HEK293 (cell line): ENCODE measurements around the gene WFDC12.

Experiments used
- CTCF ChIA-PET: fragments of 350-600 bp; formaldehyde crosslinking; extraction: SDS; loops from one replicate; lab custom pipeline; 2021; ENCODE audit warnings: antibody characterized with exemption; lab: Yijun Ruan, JAX
- POLR2A ChIA-PET: fragments of 300-600 bp; formaldehyde crosslinking; extraction: SDS; loops from one replicate; lab custom pipeline; 2020; ENCODE audit warnings: antibody characterized with exemption, inconsistent platforms; lab: Yijun Ruan, JAX
- H3K27ac ChIP-seq: fragments of 200-500 bp; sonication (Bioruptor generic); 2 replicates; pipeline ENCODE4 v1.5.1; 2014; ENCODE audit warnings: low read depth, low read length, control low read depth, inconsistent platforms; ENCODE audit errors: extremely low read depth
- H3K36me3 ChIP-seq, 2 experiments: fragments of 200-500 bp in 1 of 2; sonication (Bioruptor generic) in 1 of 2; 1 replicate in 1 of 2; 2 replicates in 1 of 2; pipeline ENCODE4 v1.5.1; 2014 to 2017; ENCODE audit warnings: inconsistent platforms in 2 of 2, low read length in 2 of 2; ENCODE audit not compliant: control insufficient read depth in 2 of 2, insufficient read depth in 1 of 2
- H3K4me1 ChIP-seq: fragments of 200-500 bp; sonication (Bioruptor generic); 2 replicates; pipeline ENCODE4 v1.5.1; 2014; ENCODE audit warnings: mild to moderate bottlenecking, low read length, inconsistent platforms; ENCODE audit not compliant: control insufficient read depth, insufficient read depth
- H3K4me3 ChIP-seq: 2 replicates; pipeline ENCODE4 v1.5.1; 2011; ENCODE audit warnings: low read depth, mild to moderate bottlenecking, control low read depth, low read length, moderate library complexity
- H3K9me3 ChIP-seq: fragments of 200-500 bp; sonication (Bioruptor generic); 2 replicates; pipeline ENCODE4 v1.5.1; 2014; ENCODE audit warnings: low read depth, low read length, inconsistent platforms; ENCODE audit not compliant: control insufficient read depth, insufficient read depth
- GLI4 ChIP-seq: fragments of 450-650 bp; formaldehyde crosslinking; IDR thresholded peaks from 2 replicates; pipeline ENCODE4 v1.5.1; 2016; ENCODE audit warnings: missing biosample characterization, missing genetic modification characterization
- KLF7 ChIP-seq: fragments of 450-650 bp; formaldehyde crosslinking; IDR thresholded peaks from 2 replicates; pipeline ENCODE4 v1.5.1; 2016; ENCODE audit warnings: missing biosample characterization, missing genetic modification characterization, borderline replicate concordance
- ZBTB1 ChIP-seq: fragments of 450-650 bp; formaldehyde crosslinking; IDR thresholded peaks from 2 replicates; pipeline ENCODE4 v1.5.1; 2016; ENCODE audit warnings: missing biosample characterization, missing genetic modification characterization
- ZBTB7A ChIP-seq: fragments of 450-650 bp; formaldehyde crosslinking; IDR thresholded peaks from 2 replicates; pipeline ENCODE4 v1.5.1; 2016; ENCODE audit warnings: low read depth, missing biosample characterization, missing genetic modification characterization
- ZEB2 ChIP-seq: fragments of 450-650 bp; formaldehyde crosslinking; IDR thresholded peaks from 2 replicates; pipeline ENCODE4 v1.5.1; 2016; ENCODE audit warnings: missing biosample characterization, missing genetic modification characterization
- ZFHX2 ChIP-seq: fragments of 450-650 bp; formaldehyde crosslinking; conservative IDR thresholded peaks from 2 replicates; pipeline ENCODE4 v1.5.1; 2016; ENCODE audit warnings: missing biosample characterization, missing genetic modification characterization
- ZNF155 ChIP-seq: fragments of 450-650 bp; formaldehyde crosslinking; IDR thresholded peaks from 2 replicates; pipeline ENCODE4 v1.5.1; 2016; ENCODE audit warnings: missing biosample characterization, missing genetic modification characterization
- ZNF175 ChIP-seq: fragments of 450-650 bp; formaldehyde crosslinking; IDR thresholded peaks from 2 replicates; pipeline ENCODE4 v1.5.1; 2016; ENCODE audit warnings: missing biosample characterization, missing genetic modification characterization
- ZNF239 ChIP-seq: fragments of 450-650 bp; formaldehyde crosslinking; IDR thresholded peaks from 2 replicates; pipeline ENCODE4 v1.5.1; 2016; ENCODE audit warnings: missing biosample characterization, missing genetic modification characterization
- ZNF266 ChIP-seq: fragments of 450-650 bp; formaldehyde crosslinking; IDR thresholded peaks from 2 replicates; pipeline ENCODE4 v1.5.1; 2016; ENCODE audit warnings: missing biosample characterization, missing genetic modification characterization, low read depth
- ZNF274 ChIP-seq, 2 experiments: fragments of 200-500 bp in 1 of 2; fragments of 450-650 bp in 1 of 2; sonication (Bioruptor generic) in 1 of 2; formaldehyde crosslinking in 1 of 2; IDR thresholded peaks; 2 replicates each; pipeline versions ENCODE4 v1.5.1 to v1.6.1; 2014 to 2016; ENCODE audit warnings: borderline replicate concordance in 1 of 2, inconsistent platforms in 1 of 2, low read length in 1 of 2, missing biosample characterization in 1 of 2, missing genetic modification characterization in 1 of 2
- ZNF350 ChIP-seq: fragments of 450-650 bp; formaldehyde crosslinking; IDR thresholded peaks from 2 replicates; pipeline ENCODE4 v1.5.0; 2017; ENCODE audit warnings: missing biosample characterization, mild to moderate bottlenecking, missing genetic modification characterization
- ZNF354C ChIP-seq: fragments of 450-650 bp; formaldehyde crosslinking; IDR thresholded peaks from 2 replicates; pipeline ENCODE4 v1.5.1; 2016; ENCODE audit warnings: missing biosample characterization, missing genetic modification characterization, low read depth, borderline replicate concordance
- ZNF394 ChIP-seq: fragments of 450-650 bp; formaldehyde crosslinking; IDR thresholded peaks from 2 replicates; pipeline ENCODE4 v1.5.1; 2016; ENCODE audit warnings: missing biosample characterization, missing genetic modification characterization, mild to moderate bottlenecking, moderate library complexity, borderline replicate concordance
- ZNF404 ChIP-seq: fragments of 450-650 bp; formaldehyde crosslinking; IDR thresholded peaks from 2 replicates; pipeline ENCODE4 v1.5.1; 2017; ENCODE audit warnings: missing biosample characterization, missing genetic modification characterization
- ZNF426 ChIP-seq: fragments of 450-650 bp; formaldehyde crosslinking; IDR thresholded peaks from 2 replicates; pipeline ENCODE4 v1.5.1; 2017; ENCODE audit warnings: missing biosample characterization, missing genetic modification characterization, mild to moderate bottlenecking, inconsistent platforms, moderate library complexity
- ZNF514 ChIP-seq: fragments of 450-650 bp; formaldehyde crosslinking; IDR thresholded peaks from 2 replicates; pipeline ENCODE4 v1.5.1; 2016; ENCODE audit warnings: missing biosample characterization, missing genetic modification characterization
- ZNF529 ChIP-seq: fragments of 450-650 bp; formaldehyde crosslinking; IDR thresholded peaks from 2 replicates; pipeline ENCODE4 v1.5.1; 2017; ENCODE audit warnings: missing genetic modification characterization, missing biosample characterization; ENCODE audit not compliant: insufficient replicate concordance
- ZNF548 ChIP-seq: fragments of 450-650 bp; formaldehyde crosslinking; IDR thresholded peaks from 2 replicates; pipeline ENCODE4 v1.5.1; 2016; ENCODE audit warnings: missing biosample characterization, missing genetic modification characterization
- ZNF610 ChIP-seq: fragments of 450-650 bp; formaldehyde crosslinking; IDR thresholded peaks from 2 replicates; pipeline ENCODE4 v1.5.1; 2016; ENCODE audit warnings: missing biosample characterization, missing genetic modification characterization, borderline replicate concordance
- ZNF701 ChIP-seq: fragments of 450-650 bp; formaldehyde crosslinking; IDR thresholded peaks from 2 replicates; pipeline ENCODE4 v1.5.1; 2016; ENCODE audit warnings: missing biosample characterization, missing genetic modification characterization
- TF ChIP-seq, protein P1 (sequence below): fragments of 450-650 bp; formaldehyde crosslinking; IDR thresholded peaks from 2 replicates; pipeline ENCODE4 v1.5.1; 2016; ENCODE audit warnings: missing biosample characterization, missing genetic modification characterization
- TF ChIP-seq, protein P2 (sequence below): fragments of 450-650 bp; formaldehyde crosslinking; IDR thresholded peaks from 2 replicates; pipeline ENCODE4 v1.5.1; 2016; ENCODE audit warnings: missing biosample characterization, missing genetic modification characterization
- TF ChIP-seq, protein P3 (sequence below): fragments of 450-650 bp; formaldehyde crosslinking; IDR thresholded peaks from 2 replicates; pipeline ENCODE4 v1.5.1; 2016; ENCODE audit warnings: missing biosample characterization, missing genetic modification characterization, borderline replicate concordance

WFDC12 gene

DNA sequence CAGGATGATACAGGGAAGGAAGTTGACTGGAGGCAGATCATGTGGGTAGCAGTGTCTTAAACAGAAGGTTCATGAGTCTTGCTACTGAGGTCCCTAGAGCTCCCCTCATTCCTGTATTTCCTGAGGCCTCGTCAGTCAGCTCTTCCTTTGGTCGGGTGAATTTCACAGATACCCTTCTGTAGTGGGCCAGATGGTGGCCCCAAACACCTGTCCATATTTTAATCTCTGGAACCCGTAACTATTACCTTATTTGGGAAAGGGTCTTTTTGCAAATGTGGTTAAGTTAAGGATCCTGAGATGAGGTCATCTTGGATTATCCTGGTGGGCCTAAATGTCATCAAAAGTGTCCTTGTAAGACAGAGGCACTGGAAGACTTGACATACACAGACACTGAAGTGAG, 32.9 kb downstream of the WFDC12 start (continued):
- TF ChIP-seq ZBTB1, result no peak
- TF ChIP-seq ZNF350 (tag by site-specific recombination), result no peak
- no peak for TF ChIP-seq ZNF514 (tag by site-specific recombination)
- TF ChIP-seq, protein P1, sequence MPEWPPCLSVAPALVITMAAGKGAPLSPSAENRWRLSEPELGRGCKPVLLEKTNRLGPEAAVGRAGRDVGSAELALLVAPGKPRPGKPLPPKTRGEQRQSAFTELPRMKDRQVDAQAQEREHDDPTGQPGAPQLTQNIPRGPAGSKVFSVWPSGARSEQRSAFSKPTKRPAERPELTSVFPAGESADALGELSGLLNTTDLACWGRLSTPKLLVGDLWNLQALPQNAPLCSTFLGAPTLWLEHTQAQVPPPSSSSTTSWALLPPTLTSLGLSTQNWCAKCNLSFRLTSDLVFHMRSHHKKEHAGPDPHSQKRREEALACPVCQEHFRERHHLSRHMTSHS (tag by site-specific recombination), result no peak
- TF ChIP-seq ZNF239 (tag by site-specific recombination), result no peak
- TF ChIP-seq ZNF610, result no peak
- no peak for TF ChIP-seq KLF7 (tag by site-specific recombination)

DNA sequence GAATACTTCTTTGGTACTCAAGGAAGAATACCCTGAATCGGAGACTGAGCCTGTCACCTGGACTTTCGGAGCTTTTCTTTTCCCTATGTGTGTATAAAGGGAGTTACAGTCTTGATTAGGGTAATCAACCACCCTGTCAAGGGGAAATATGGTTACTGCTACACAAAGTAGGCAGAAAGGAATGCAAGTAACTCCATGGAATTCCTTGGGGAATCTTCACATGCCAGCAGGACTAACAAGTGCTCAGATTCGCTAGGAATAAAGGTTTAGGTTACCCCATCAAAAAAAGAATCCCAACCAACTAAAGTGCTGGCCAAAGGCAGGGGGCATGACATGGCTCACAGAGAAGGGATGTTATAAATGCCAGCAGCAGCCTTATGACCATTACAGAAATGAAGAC, 33.8 kb downstream of the WFDC12 start:
- peaks cover 0 to 6% of the 10 kb centered on the region in 2 experiments; a peak in 1 of 3 replicates for H3K36me3 ChIP-seq
- no peak overlapping the region for H3K27ac ChIP-seq
- CTCF ChIA-PET, result no interaction called here
- H3K4me3 ChIP-seq, result no peak overlapping the region
- H3K9me3 ChIP-seq, result no peaks in the 10 kb centered on the region
- no peak for TF ChIP-seq ZNF394 (tag by site-specific recombination)
- H3K4me1 ChIP-seq, result no peaks in the 10 kb centered on the region
- POLR2A ChIA-PET, result no interaction called here

DNA sequence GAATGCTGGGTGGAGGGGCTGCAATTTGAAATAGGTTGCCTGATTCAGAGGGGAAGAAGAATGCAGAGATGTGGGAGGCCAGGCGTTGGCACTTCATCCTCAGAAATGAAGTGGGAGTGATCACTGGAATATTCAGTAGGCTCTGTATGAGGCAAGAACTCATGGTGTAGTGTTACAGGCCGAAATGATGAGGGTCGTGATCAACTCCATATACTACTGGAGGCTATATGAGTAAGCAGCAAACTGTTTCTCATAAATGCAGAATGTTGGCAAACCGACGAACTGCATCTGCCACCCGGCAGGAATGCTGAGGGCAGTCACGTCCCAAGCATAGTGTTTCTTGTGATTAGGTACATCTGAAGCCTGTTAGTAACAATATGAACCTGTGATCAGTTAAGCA, 36.0 kb downstream of the WFDC12 start:
- no peaks in the 10 kb centered on the region for H3K9me3 ChIP-seq
- H3K4me1 ChIP-seq, result no peaks in the 10 kb centered on the region
- peaks cover 0 to 6% of the 10 kb centered on the region in 2 experiments; a peak in 1 of 3 replicates for H3K36me3 ChIP-seq
- TF ChIP-seq, protein P2, sequence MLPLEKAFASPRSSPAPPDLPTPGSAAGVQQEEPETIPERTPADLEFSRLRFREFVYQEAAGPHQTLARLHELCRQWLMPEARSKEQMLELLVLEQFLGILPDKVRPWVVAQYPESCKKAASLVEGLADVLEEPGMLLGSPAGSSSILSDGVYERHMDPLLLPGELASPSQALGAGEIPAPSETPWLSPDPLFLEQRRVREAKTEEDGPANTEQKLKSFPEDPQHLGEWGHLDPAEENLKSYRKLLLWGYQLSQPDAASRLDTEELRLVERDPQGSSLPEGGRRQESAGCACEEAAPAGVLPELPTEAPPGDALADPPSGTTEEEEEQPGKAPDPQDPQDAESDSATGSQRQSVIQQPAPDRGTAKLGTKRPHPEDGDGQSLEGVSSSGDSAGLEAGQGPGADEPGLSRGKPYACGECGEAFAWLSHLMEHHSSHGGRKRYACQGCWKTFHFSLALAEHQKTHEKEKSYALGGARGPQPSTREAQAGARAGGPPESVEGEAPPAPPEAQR, result no peak
- TF ChIP-seq ZNF426 (tag by site-specific recombination), result no peak
- no peak for TF ChIP-seq ZNF354C (tag by site-specific recombination)
- TF ChIP-seq ZNF404 (tag by site-specific recombination), result no peak
- TF ChIP-seq ZFHX2 (tag by site-specific recombination), result peak; percentile 76
- POLR2A ChIA-PET, result no interaction called here
- no peak overlapping the region for H3K4me3 ChIP-seq
- no peak overlapping the region for H3K27ac ChIP-seq
- CTCF ChIA-PET, result no interaction called here

DNA sequence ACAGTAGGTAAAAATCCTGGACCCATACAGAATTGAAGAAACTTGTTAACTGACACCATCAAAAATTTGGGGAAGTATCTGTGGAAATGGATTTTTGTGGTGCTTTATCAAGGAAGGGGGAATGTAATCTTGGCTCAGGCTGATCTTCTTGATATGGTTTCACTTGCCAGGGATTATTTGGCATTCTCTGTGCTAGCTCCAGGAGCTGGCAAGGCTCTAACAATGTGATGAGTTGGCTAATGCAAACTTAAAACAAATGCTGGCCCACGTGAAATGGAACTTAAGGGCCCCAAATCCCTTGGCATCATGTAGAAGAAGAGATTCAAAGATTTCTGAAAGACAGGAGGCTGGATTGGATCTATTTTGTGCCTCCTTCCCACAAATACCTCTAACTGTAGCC, 36.5 kb downstream of the WFDC12 start:
- no peaks in the 10 kb centered on the region for H3K9me3 ChIP-seq
- peaks cover 0 to 6% of the 10 kb centered on the region in 2 experiments; a peak in 1 of 3 replicates for H3K36me3 ChIP-seq
- POLR2A ChIA-PET, result no interaction called here
- CTCF ChIA-PET, result no interaction called here
- no peak overlapping the region for H3K4me3 ChIP-seq
- no peaks in the 10 kb centered on the region for H3K4me1 ChIP-seq
- no peak overlapping the region for H3K27ac ChIP-seq
- TF ChIP-seq ZBTB7A (tag by site-specific recombination) (no peak), ZNF548 (no peak), GLI4 (no peak), ZNF155 (tag by site-specific recombination) (no peak), ZNF529 (tag by site-specific recombination) (no peak), ZNF701 (tag by site-specific recombination) (no peak), ZNF175 (tag by site-specific recombination) (no peak), ZNF274 (IDR thresholded peaks at IDR 0.05; ENCODE audit: low read length) (no peak), ZNF274 (tag by site-specific recombination; IDR thresholded peaks at IDR 0.05; ENCODE audit: borderline replicate concordance) (no peak), ZEB2 (tag by site-specific recombination) (no peak), ZNF266 (tag by site-specific recombination) (no peak)
- TF ChIP-seq, protein P3, sequence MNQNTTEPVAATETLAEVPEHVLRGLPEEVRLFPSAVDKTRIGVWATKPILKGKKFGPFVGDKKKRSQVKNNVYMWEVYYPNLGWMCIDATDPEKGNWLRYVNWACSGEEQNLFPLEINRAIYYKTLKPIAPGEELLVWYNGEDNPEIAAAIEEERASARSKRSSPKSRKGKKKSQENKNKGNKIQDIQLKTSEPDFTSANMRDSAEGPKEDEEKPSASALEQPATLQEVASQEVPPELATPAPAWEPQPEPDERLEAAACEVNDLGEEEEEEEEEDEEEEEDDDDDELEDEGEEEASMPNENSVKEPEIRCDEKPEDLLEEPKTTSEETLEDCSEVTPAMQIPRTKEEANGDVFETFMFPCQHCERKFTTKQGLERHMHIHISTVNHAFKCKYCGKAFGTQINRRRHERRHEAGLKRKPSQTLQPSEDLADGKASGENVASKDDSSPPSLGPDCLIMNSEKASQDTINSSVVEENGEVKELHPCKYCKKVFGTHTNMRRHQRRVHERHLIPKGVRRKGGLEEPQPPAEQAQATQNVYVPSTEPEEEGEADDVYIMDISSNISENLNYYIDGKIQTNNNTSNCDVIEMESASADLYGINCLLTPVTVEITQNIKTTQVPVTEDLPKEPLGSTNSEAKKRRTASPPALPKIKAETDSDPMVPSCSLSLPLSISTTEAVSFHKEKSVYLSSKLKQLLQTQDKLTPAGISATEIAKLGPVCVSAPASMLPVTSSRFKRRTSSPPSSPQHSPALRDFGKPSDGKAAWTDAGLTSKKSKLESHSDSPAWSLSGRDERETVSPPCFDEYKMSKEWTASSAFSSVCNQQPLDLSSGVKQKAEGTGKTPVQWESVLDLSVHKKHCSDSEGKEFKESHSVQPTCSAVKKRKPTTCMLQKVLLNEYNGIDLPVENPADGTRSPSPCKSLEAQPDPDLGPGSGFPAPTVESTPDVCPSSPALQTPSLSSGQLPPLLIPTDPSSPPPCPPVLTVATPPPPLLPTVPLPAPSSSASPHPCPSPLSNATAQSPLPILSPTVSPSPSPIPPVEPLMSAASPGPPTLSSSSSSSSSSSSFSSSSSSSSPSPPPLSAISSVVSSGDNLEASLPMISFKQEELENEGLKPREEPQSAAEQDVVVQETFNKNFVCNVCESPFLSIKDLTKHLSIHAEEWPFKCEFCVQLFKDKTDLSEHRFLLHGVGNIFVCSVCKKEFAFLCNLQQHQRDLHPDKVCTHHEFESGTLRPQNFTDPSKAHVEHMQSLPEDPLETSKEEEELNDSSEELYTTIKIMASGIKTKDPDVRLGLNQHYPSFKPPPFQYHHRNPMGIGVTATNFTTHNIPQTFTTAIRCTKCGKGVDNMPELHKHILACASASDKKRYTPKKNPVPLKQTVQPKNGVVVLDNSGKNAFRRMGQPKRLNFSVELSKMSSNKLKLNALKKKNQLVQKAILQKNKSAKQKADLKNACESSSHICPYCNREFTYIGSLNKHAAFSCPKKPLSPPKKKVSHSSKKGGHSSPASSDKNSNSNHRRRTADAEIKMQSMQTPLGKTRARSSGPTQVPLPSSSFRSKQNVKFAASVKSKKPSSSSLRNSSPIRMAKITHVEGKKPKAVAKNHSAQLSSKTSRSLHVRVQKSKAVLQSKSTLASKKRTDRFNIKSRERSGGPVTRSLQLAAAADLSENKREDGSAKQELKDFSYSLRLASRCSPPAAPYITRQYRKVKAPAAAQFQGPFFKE, result no peak
